KOPT-K1 (cell line): Measurements from ENCODE around the gene TMCO4.

Source experiments
- H3K27ac ChIP-seq: fragments of 200-600 bp; sonication (generic); 2 replicates; pipeline ENCODE4 v1.5.1; 2016; ENCODE audit warnings: antibody characterized with exemption, mild to moderate bottlenecking, low read depth, low read length; ENCODE audit not compliant: poor library complexity, severe bottlenecking
- H3K36me3 ChIP-seq: fragments of 200-600 bp; sonication (generic); 2 replicates; pipeline ENCODE4 v1.5.1; 2017; ENCODE audit warnings: antibody characterized with exemption, mild to moderate bottlenecking, low read length, moderate library complexity; ENCODE audit not compliant: insufficient read depth
- H3K9me3 ChIP-seq: fragments of 200-600 bp; sonication (generic); 2 replicates; pipeline ENCODE4 v1.5.1; 2017; ENCODE audit warnings: antibody characterized with exemption, low read length, mild to moderate bottlenecking; ENCODE audit not compliant: insufficient read depth, poor library complexity, severe bottlenecking

The TMCO4 gene

GRCh38 chr1:19752083-19752696 lies 47.5 kb downstream of the TMCO4 start:
- Histone ChIP-seq H3K27ac (no peak overlapping the region), H3K36me3 (no peaks in the 10 kb centered on the region), H3K9me3 (no peaks in the 10 kb centered on the region)

GRCh38 chr1:19750882-19751276 lies 48.8 kb downstream of the TMCO4 start:
- no peak overlapping the region for H3K27ac ChIP-seq
- no peaks in the 10 kb centered on the region for H3K36me3 ChIP-seq
- H3K9me3 ChIP-seq: no peaks in the 10 kb centered on the region

GRCh38 chr1:19750101-19750881 lies 49.4 kb downstream of the TMCO4 start:
- Histone ChIP-seq H3K36me3 (no peaks in the 10 kb centered on the region), H3K27ac (no peak overlapping the region)

DNA sequence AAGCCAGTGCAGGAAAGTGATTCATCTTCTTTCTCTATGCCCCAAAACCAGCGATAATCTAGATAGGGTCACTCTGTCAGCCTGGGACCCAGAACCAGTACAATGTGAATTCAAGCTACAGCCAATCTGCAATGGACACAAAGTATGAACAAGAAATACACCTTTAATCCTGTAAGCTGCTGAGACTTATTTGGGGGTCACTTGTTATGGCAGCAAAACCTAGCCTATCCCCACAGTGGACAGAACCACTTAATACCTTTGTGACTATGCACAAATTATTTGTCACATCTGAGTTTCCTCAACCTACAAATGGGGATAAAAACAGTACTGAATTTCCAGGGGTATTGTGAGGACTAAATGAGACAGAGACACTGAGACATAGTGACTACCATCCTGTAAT lies 50.0 kb downstream of the TMCO4 start:
- Histone ChIP-seq H3K9me3 (no peaks in the 10 kb centered on the region), H3K36me3 (no peaks in the 10 kb centered on the region), H3K27ac (no peak overlapping the region)

More at GRCh38 chr1:19750101-19750881, 49.4 kb downstream of the TMCO4 start:
- H3K9me3 ChIP-seq: no peaks in the 10 kb centered on the region

DNA sequence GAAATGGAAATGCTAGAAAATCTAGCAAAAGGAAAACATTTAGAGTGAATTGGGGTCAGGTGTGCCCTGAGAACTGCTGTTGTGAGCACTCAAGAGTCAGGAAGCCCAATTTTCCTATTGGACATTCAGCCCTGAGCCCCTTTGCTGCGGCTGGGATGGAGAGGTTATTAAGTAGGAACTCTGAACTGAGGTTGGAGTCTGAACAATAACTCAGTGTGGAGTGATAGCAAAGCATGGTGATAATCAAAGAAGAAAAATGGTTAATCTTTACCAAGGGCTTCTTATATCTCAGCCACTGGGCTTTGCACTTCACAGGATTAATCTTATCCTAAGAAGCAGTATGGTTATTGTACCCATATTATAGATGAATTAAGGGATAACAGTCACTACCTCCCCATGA lies 52.0 kb downstream of the TMCO4 start:
- no peaks in the 10 kb centered on the region for H3K9me3 ChIP-seq
- H3K36me3 ChIP-seq: no peaks in the 10 kb centered on the region
- no peak overlapping the region for H3K27ac ChIP-seq

- Histone ChIP-seq H3K9me3 (no peaks in the 10 kb centered on the region), H3K27ac (no peak overlapping the region), H3K36me3 (no peaks in the 10 kb centered on the region)
These were observed 54.8 kb downstream of the TMCO4 start for GRCh38 chr1:19744886-19745285.

DNA sequence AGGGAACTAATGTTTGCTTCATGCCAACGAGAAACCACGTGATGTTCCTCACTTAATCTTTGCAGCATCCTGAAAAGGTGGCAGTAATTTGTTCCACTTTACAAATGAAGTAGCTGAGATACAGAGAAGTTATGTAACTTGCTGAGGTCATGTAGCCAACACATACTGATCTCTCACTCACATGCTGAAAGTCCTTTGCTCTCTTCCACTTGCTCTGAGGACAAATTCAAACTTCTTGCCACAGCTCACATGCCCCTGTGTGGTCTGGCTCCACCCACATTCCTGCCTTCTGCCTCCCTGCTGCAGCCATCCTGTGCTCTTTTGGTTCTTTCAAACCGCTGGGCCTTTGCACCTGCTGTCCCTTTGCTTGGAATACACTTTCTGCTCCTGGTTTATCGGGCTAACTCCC lies 55.4 kb downstream of the TMCO4 start:
- H3K9me3 ChIP-seq: no peaks in the 10 kb centered on the region
- no peaks in the 10 kb centered on the region for H3K36me3 ChIP-seq
- no peak overlapping the region for H3K27ac ChIP-seq

DNA sequence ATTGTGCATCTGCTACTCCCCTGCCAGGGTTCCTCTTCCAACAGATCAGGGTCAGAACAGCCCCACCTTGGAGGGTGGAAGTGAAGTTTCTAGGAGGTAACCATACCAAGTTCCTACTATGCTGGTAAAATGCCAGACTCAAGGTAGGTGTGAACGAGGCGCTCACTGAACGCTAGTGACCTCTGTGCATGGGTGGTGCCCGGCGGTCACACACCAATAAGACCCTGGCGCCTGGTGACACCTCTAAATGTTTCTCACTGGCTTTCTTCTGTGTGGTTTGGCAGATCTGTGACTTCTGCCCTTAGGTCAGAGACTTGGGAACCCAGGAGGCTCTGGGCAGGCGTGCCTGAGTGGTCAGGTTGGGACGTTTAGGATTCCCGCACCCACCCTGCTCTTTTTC lies 55.9 kb downstream of the TMCO4 start:
- Histone ChIP-seq H3K9me3 (no peaks in the 10 kb centered on the region), H3K36me3 (no peaks in the 10 kb centered on the region), H3K27ac (no peak overlapping the region)

DNA sequence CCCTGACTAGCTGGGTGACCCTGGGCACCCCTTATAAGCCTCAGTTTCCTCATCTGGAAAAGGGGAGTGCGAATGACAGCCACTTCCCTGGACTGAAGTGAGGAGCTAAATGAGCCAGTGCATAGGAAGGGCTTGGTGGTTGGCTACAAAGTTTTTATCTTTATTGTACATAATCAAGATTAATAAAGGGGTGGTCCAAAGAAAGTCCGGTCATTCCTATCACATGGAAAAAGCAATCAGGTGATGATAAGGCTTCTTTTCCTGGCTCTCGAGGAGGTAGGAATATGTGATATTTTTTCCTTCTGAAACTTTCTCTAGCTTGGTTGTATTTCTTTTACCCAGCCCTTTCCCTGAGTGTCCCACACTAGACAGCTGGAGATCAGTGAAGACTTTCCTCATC lies 56.5 kb downstream of the TMCO4 start:
- Histone ChIP-seq H3K27ac (no peak overlapping the region), H3K9me3 (no peaks in the 10 kb centered on the region), H3K36me3 (no peaks in the 10 kb centered on the region)

GRCh38 chr1:19739628-19740027 lies 60.1 kb downstream of the TMCO4 start:
- H3K36me3 ChIP-seq: no peaks in the 10 kb centered on the region
- no peak overlapping the region for H3K27ac ChIP-seq
- no peaks in the 10 kb centered on the region for H3K9me3 ChIP-seq

- Histone ChIP-seq H3K36me3 (no peaks in the 10 kb centered on the region), H3K27ac (no peak overlapping the region), H3K9me3 (no peaks in the 10 kb centered on the region)
These were observed 61.0 kb downstream of the TMCO4 start for GRCh38 chr1:19738669-19739068.

DNA sequence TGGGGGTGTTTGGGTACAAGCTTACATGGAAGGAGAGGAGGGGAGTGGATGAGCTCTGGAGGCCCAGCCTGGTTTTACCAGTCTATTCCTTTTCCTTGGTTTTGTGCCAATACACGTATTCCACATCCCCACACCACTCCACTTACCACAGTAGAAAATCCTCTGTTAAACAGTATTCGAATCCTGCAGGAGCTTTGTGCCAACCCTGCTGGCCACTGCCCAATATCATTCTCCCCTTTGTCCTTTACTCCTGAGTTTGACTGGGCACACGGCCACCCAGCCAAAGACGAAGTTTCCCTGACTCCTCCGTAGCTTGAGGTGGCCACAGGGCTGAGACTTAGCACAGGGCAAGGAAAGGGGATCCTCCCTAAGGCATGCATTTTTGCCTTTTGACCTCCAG lies 61.6 kb downstream of the TMCO4 start:
- no peak overlapping the region for H3K27ac ChIP-seq
- no peaks in the 10 kb centered on the region for H3K9me3 ChIP-seq
- no peaks in the 10 kb centered on the region for H3K36me3 ChIP-seq

DNA sequence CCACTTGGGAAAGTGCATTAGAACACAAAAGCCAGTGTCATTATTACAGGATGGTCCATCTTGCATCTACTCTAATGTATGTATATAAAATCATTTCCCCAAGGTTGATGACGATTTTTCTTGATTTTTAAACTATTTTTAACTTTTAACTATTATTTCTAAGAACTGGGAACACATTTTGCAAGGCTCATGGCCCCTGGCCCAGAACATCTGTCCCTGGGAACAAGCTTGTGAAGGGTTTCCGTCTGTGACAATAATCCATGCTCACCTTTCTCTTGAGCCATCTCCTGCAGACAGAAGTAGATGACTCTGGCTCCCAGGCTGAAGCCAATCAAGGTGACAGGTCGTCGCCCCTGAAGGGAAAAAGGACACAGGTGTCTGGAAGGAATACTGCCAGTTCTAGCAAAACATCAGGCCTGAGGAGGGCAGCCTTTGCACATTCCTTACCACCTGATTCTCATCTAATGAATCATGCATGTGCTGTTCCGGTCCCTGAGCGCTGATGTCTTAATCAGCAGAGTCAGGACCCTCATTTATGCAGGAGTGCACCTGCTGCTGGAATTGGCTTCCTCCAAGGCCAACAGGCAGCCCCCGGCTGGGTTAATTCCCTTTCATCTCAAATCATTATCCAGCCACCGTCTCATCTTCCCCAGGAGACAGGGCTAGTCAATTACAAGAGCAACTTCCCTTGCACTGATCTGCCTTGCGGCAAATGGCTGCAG lies 62.5 kb downstream of the TMCO4 start:
- H3K9me3 ChIP-seq: no peaks in the 10 kb centered on the region
- no peak overlapping the region for H3K27ac ChIP-seq
- H3K36me3 ChIP-seq: no peaks in the 10 kb centered on the region

GRCh38 chr1:19735440-19736127 lies 64.1 kb downstream of the TMCO4 start:
- Histone ChIP-seq H3K9me3 (peaks cover under 1% of the 10 kb centered on the region), H3K27ac (no peak overlapping the region), H3K36me3 (no peaks in the 10 kb centered on the region)

DNA sequence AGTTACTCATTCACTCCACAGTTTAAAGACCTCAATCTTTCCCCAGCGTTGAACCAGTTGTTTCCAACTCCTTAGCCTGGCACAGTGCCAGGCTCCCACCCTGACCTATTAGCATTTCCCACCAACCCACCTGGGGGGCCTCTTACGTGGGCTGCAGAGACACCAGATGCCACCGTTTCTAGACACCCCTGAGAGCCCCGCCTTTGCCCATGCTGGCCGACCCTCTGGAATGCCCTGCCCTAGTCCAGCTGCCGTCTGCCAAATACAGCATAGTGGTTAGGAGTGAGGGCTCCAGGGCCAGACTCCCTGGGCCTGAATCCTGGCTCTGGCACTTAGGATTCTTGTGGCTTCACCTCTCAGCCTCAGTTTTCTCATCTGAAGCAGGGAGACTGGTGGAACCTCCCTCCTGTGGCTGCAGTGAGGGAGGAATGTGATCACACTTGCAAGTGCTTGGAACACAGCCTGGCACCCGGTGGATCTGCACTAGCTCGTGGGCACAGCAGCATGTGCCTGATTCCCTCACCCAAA lies 65.2 kb downstream of the TMCO4 start:
- H3K27ac ChIP-seq: no peak overlapping the region
- H3K9me3 ChIP-seq: peaks cover 9% of the 10 kb centered on the region
- no peaks in the 10 kb centered on the region for H3K36me3 ChIP-seq
